Measurements from ENCODE around the gene MOK.
A peak's percentile ranks its signal among the peaks of the same experiment; 100 is the strongest.

The MOK gene

DNA sequence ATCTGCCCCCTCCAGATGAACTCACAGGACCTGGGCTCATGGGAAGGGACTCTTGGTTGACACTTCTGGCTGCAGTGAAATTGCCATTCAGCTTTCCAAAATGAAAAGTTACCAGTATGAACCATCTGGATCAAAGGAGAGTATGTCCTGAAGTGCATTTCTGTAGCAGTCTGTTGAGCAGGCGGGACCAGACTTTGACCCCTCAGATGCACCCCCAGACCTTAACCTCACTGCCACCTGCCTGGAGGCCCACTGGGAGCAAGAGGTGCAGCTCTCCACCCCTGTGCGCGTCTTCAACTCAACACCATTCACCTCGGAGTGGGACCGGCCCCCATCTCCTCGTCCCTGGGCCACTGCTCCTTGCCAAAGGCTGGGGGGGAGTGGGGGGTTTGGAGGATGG, 55.0 kb downstream of the MOK start:
- Histone ChIP-seq H3K18ac (ENCODE audit: low read depth in 1 of 2, low read length in 2 of 2) (no peak overlapping the region), H3K4me2 (ENCODE audit: low read length, poor library complexity, severe bottlenecking) (no peak overlapping the region), H3K9ac (ENCODE audit: low read length) (no peak overlapping the region), H3K14ac (ENCODE audit: low read length in 2 of 2) (peak overlapping the region in 1 of 2 experiments; percentile 81), H2AK5ac (ENCODE audit: low read length, severe bottlenecking) (peak overlapping the region; percentile 96), H2BK5ac (ENCODE audit: low read depth, low read length, poor library complexity, severe bottlenecking) (peak overlapping the region; percentile 53), H3K4me3 (ENCODE audit: insufficient read depth in 1 of 2, low read depth in 1 of 2, low read length in 2 of 2) (no peak overlapping the region), H2BK12ac (ENCODE audit: low read length in 2 of 2) (peak overlapping the region in 1 of 2 experiments; percentile 64), H4K91ac (ENCODE audit: low read length) (peak overlapping the region; percentile 25), H3K4ac (ENCODE audit: low read depth in 1 of 2, low read length in 2 of 2) (no peak overlapping the region), H2BK15ac (ENCODE audit: low read depth, poor library complexity, severe bottlenecking) (no peak overlapping the region), H2BK120ac (ENCODE audit: low read depth, low read length) (no peak overlapping the region), H3K79me1 (replicated peaks; ENCODE audit: low read length, poor library complexity, severe bottlenecking) (peaks cover 7% of the 10 kb centered on the region), H2AFZ (ENCODE audit: low read depth, low read length) (no peak overlapping the region), H4K8ac (ENCODE audit: low read length) (no peak overlapping the region), H3K9me3 (ENCODE audit: control insufficient read depth, low read length) (no peaks in the 10 kb centered on the region), H3K23ac (ENCODE audit: low read length in 2 of 2) (no peak overlapping the region), H3K27me3 (ENCODE audit: control insufficient read depth in 1 of 2, insufficient read depth in 1 of 2, low read length in 2 of 2) (no peaks in the 10 kb centered on the region), H3K4me1 (ENCODE audit: control insufficient read depth, insufficient read depth, low read depth, low read length) (peaks cover 15% of the 10 kb centered on the region), H3K36me3 (ENCODE audit: control insufficient read depth in 1 of 2, insufficient read depth in 2 of 2, low read depth in 1 of 2, low read length in 2 of 2) (peaks cover 5 to 15% of the 10 kb centered on the region in 2 experiments), H3K27ac (ENCODE audit: low read length, poor library complexity, severe bottlenecking) (peak overlapping the region; percentile 35)
- DNase-seq, result no peak
- WGBS, result 97% methylated on average over 5 of the region's 6 CpGs

DNA sequence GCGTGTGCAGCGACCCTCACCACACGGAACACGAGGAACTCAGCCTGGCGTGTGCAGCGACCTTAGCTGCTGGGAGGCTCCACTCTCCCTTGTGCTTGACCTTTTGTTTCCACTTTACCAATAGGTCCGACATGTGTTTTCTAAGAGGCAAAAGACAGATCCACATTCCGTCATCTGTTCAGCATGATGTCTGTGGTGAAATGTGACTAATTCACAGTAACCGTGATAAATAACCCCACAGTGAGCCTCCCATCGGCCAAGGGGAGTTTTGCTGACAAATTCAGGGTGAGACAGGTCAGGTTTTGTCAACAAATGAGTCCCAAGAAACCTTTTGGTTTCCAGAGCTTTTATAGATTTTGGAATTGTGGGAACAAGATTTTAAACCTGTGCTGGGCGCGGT, 55.9 kb downstream of the MOK start:
- H2BK120ac ChIP-seq (ENCODE audit: low read depth, low read length), result no peak overlapping the region
- no peak overlapping the region for H2BK12ac ChIP-seq (ENCODE audit: low read length in 2 of 2)
- no peak overlapping the region for H2AFZ ChIP-seq (ENCODE audit: low read depth, low read length)
- no peak overlapping the region for H2BK15ac ChIP-seq (ENCODE audit: low read depth, poor library complexity, severe bottlenecking)
- no peak overlapping the region for H4K91ac ChIP-seq (ENCODE audit: low read length)
- H3K9me3 ChIP-seq (ENCODE audit: control insufficient read depth, low read length), result no peaks in the 10 kb centered on the region
- H3K4me1 ChIP-seq (ENCODE audit: control insufficient read depth, insufficient read depth, low read depth, low read length), result peaks cover 12% of the 10 kb centered on the region
- WGBS, result 68% methylated on average over 12 of the region's 12 CpGs
- H2AK5ac ChIP-seq (ENCODE audit: low read length, severe bottlenecking), result no peak overlapping the region
- H3K27ac ChIP-seq (ENCODE audit: low read length, poor library complexity, severe bottlenecking), result peak overlapping the region; percentile 2
- H3K4ac ChIP-seq (ENCODE audit: low read depth in 1 of 2, low read length in 2 of 2), result no peak overlapping the region
- H2BK5ac ChIP-seq (ENCODE audit: low read depth, low read length, poor library complexity, severe bottlenecking), result no peak overlapping the region
- H3K9ac ChIP-seq (ENCODE audit: low read length), result no peak overlapping the region
- H3K18ac ChIP-seq (ENCODE audit: low read depth in 1 of 2, low read length in 2 of 2), result peak overlapping the region in 1 of 2 experiments; percentile 31
- H3K27me3 ChIP-seq (ENCODE audit: control insufficient read depth in 1 of 2, insufficient read depth in 1 of 2, low read length in 2 of 2), result no peaks in the 10 kb centered on the region
- H3K79me1 ChIP-seq (replicated peaks; ENCODE audit: low read length, poor library complexity, severe bottlenecking), result peaks cover 7% of the 10 kb centered on the region
- DNase-seq, result peak; percentile 90
- peaks cover 5 to 15% of the 10 kb centered on the region in 2 experiments for H3K36me3 ChIP-seq (ENCODE audit: control insufficient read depth in 1 of 2, insufficient read depth in 2 of 2, low read depth in 1 of 2, low read length in 2 of 2)
- no peak overlapping the region for H3K4me3 ChIP-seq (ENCODE audit: insufficient read depth in 1 of 2, low read depth in 1 of 2, low read length in 2 of 2)
- no peak overlapping the region for H4K8ac ChIP-seq (ENCODE audit: low read length)
- H3K4me2 ChIP-seq (ENCODE audit: low read length, poor library complexity, severe bottlenecking), result no peak overlapping the region
- H3K14ac ChIP-seq (ENCODE audit: low read length in 2 of 2), result no peak overlapping the region
- no peak overlapping the region for H3K23ac ChIP-seq (ENCODE audit: low read length in 2 of 2)

DNA sequence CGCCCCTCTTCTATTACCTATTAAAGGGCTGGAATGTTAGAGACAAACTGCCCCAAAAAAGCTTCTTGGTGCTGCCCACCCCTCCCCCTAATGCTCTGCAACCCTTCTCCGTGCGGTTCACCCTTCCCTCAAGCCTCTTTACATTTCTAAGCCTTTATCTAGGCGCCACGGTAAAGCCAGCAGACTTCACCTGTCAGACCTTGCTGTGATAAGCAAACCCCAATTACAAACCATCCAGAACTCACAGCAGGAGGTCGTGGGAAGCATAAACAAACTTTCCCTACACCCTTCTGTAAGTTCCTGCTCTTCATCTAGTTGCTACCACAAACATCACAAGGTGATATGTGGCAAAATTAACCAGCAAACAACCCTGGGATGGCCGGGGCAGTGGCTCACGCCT, 56.8 kb downstream of the MOK start:
- no peak overlapping the region for H3K23ac ChIP-seq (ENCODE audit: low read length in 2 of 2)

DNA sequence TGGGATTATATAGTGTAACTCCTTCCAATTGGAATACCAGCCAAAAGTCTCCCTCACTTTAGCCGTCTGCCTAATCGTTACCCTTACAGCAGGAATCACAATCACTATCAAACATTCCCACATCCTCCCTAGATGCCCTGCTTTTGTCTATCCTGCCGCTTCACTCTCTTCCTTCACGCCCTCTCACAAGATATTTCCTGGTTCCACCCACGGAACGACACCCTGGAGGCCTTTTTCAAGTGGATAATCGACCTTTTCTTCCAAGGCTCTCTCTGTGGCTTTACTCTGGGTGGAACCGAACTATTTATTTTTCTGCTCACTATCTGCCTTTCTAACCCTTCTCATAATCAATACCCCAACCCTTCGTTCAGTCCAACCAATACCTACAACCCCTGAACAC, 58.9 kb downstream of the MOK start:
- no peak overlapping the region for H2AK5ac ChIP-seq (ENCODE audit: low read length, severe bottlenecking)
- no peak overlapping the region for H2BK15ac ChIP-seq (ENCODE audit: low read depth, poor library complexity, severe bottlenecking)
- H3K4me2 ChIP-seq (ENCODE audit: low read length, poor library complexity, severe bottlenecking), result no peak overlapping the region
- DNase-seq, result no peak
- no peak overlapping the region for H3K4ac ChIP-seq (ENCODE audit: low read depth in 1 of 2, low read length in 2 of 2)
- H2BK5ac ChIP-seq (ENCODE audit: low read depth, low read length, poor library complexity, severe bottlenecking), result no peak overlapping the region
- no peak overlapping the region for H3K27ac ChIP-seq (ENCODE audit: low read length, poor library complexity, severe bottlenecking)
- no peak overlapping the region for H3K4me3 ChIP-seq (ENCODE audit: insufficient read depth in 1 of 2, low read depth in 1 of 2, low read length in 2 of 2)
- no peak overlapping the region for H4K91ac ChIP-seq (ENCODE audit: low read length)
- H2AFZ ChIP-seq (ENCODE audit: low read depth, low read length), result no peak overlapping the region
- no peaks in the 10 kb centered on the region for H3K27me3 ChIP-seq (ENCODE audit: control insufficient read depth in 1 of 2, insufficient read depth in 1 of 2, low read length in 2 of 2)
- peak overlapping the region; percentile 40 for H3K9ac ChIP-seq (ENCODE audit: low read length)
- H4K8ac ChIP-seq (ENCODE audit: low read length), result no peak overlapping the region
- H3K4me1 ChIP-seq (ENCODE audit: control insufficient read depth, insufficient read depth, low read depth, low read length), result peaks cover 12% of the 10 kb centered on the region
- H3K9me3 ChIP-seq (ENCODE audit: control insufficient read depth, low read length), result no peaks in the 10 kb centered on the region
- H2BK120ac ChIP-seq (ENCODE audit: low read depth, low read length), result no peak overlapping the region
- no peak overlapping the region for H2BK12ac ChIP-seq (ENCODE audit: low read length in 2 of 2)
- H3K79me1 ChIP-seq (replicated peaks; ENCODE audit: low read length, poor library complexity, severe bottlenecking), result peaks cover 7% of the 10 kb centered on the region
- H3K18ac ChIP-seq (ENCODE audit: low read depth in 1 of 2, low read length in 2 of 2), result no peak overlapping the region
- 71% methylated on average over 9 of the region's 9 CpGs for WGBS
- H3K23ac ChIP-seq (ENCODE audit: low read length in 2 of 2), result no peak overlapping the region
- no peak overlapping the region for H3K14ac ChIP-seq (ENCODE audit: low read length in 2 of 2)
- H3K36me3 ChIP-seq (ENCODE audit: control insufficient read depth in 1 of 2, insufficient read depth in 2 of 2, low read depth in 1 of 2, low read length in 2 of 2), result peaks cover under 1 to 13% of the 10 kb centered on the region in 2 experiments

More for the DNA sequence above, 56.8 kb downstream of the MOK start:
- no peaks in the 10 kb centered on the region for H3K27me3 ChIP-seq (ENCODE audit: control insufficient read depth in 1 of 2, insufficient read depth in 1 of 2, low read length in 2 of 2)
- H3K14ac ChIP-seq (ENCODE audit: low read length in 2 of 2), result no peak overlapping the region
- no peaks in the 10 kb centered on the region for H3K9me3 ChIP-seq (ENCODE audit: control insufficient read depth, low read length)
- H3K9ac ChIP-seq (ENCODE audit: low read length), result no peak overlapping the region
- no peak overlapping the region for H4K8ac ChIP-seq (ENCODE audit: low read length)
- no peak overlapping the region for H3K4me2 ChIP-seq (ENCODE audit: low read length, poor library complexity, severe bottlenecking)
- H3K18ac ChIP-seq (ENCODE audit: low read depth in 1 of 2, low read length in 2 of 2), result no peak overlapping the region
- H2AK5ac ChIP-seq (ENCODE audit: low read length, severe bottlenecking), result peak overlapping the region; percentile 44
- H4K91ac ChIP-seq (ENCODE audit: low read length), result no peak overlapping the region
- H3K36me3 ChIP-seq (ENCODE audit: control insufficient read depth in 1 of 2, insufficient read depth in 2 of 2, low read depth in 1 of 2, low read length in 2 of 2), result peaks cover 5 to 14% of the 10 kb centered on the region in 2 experiments
- no peak overlapping the region for H2BK120ac ChIP-seq (ENCODE audit: low read depth, low read length)
- no peak overlapping the region for H2AFZ ChIP-seq (ENCODE audit: low read depth, low read length)
- no peak overlapping the region for H2BK12ac ChIP-seq (ENCODE audit: low read length in 2 of 2)
- H2BK5ac ChIP-seq (ENCODE audit: low read depth, low read length, poor library complexity, severe bottlenecking), result no peak overlapping the region
- peak; percentile 19 for DNase-seq
- peaks cover 12% of the 10 kb centered on the region for H3K4me1 ChIP-seq (ENCODE audit: control insufficient read depth, insufficient read depth, low read depth, low read length)
- no peak overlapping the region for H3K27ac ChIP-seq (ENCODE audit: low read length, poor library complexity, severe bottlenecking)
- H3K79me1 ChIP-seq (replicated peaks; ENCODE audit: low read length, poor library complexity, severe bottlenecking), result peaks cover 7% of the 10 kb centered on the region
- H3K4me3 ChIP-seq (ENCODE audit: insufficient read depth in 1 of 2, low read depth in 1 of 2, low read length in 2 of 2), result no peak overlapping the region
- WGBS, result 42% methylated on average over 8 of the region's 8 CpGs
- no peak overlapping the region for H3K4ac ChIP-seq (ENCODE audit: low read depth in 1 of 2, low read length in 2 of 2)
- H2BK15ac ChIP-seq (ENCODE audit: low read depth, poor library complexity, severe bottlenecking), result no peak overlapping the region
